GM21515 (cell line): ENCODE data around the gene COG5.
"Not testable (repeated sequence)": the region's sequence is repeated elsewhere in the genome, so short reads cannot be mapped to it uniquely, and the experiment has no call there.

Experiments
- ATAC-seq: cut with Tn5 transposase; IDR thresholded peaks from one replicate; pipeline ENCODE4 v1.9.1; 2021; ENCODE audit not compliant: unreplicated experiment

Gene COG5

DNA sequence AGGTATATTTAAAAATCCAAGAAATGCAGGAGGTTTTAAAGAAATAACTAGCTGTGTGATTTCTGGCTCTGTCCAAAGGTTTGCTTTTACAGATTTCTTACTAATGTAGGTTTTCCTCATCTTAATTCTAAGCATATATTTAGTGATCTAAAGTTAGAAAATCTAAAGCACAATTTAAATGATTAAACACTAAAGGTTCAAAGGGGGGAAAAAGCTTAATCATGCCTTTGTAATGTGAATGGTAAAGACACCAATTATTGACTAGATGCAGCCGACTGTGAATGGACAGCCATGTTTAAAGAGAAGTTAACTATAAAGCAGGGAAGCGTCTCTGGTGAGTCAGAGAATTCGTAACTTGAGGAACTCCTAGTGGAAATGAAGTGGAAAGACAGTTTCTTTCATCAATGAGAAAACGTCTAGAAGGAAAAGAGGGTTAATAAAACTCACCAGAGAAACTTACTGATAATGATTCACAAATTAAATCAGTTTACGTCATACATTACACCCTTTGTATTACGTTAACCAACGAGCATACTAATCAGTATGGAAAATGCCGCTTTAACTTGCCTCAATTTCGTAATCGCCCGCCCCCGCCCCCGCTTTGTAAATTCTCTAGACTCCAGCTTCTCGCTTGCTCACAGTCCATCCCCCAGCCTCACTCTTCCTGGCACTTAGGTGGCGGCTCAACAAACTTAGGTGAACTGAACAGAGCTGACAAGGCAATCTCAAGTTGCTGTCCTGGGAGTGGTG, 396.1 kb downstream of the COG5 start:
- ATAC-seq = no peak

DNA sequence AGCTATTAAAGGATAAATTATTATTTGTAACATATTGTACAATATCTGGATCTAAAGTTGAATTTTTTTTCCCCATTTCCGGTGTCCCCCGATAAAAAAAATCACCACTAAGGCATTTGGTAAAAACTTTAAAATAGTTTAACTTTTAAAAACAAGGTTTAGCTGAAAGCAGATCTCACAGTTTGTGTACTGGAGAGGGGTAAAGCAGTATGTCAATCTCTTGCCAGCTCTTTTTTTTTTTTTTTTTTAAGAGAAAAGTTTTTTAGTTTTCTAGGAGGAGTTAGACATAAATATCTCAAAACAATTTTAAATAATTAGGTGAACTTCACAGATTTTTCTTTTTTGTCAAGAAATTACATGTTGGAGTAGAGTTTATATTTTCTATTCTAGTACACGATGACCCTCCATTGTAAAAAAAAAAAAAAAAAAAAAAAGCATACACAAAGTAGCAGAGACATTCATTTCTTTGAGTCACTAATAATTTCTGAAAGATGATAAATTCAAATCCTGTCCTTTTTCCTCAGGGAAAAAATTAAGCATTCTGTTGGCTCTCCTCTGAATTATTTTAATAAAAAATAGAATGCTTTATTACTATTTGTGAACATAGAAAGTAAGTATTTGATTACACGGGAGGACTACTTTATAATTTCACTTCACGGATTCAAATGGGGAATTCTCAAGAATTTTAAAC, 396.8 kb downstream of the COG5 start:
- no peak for ATAC-seq

DNA sequence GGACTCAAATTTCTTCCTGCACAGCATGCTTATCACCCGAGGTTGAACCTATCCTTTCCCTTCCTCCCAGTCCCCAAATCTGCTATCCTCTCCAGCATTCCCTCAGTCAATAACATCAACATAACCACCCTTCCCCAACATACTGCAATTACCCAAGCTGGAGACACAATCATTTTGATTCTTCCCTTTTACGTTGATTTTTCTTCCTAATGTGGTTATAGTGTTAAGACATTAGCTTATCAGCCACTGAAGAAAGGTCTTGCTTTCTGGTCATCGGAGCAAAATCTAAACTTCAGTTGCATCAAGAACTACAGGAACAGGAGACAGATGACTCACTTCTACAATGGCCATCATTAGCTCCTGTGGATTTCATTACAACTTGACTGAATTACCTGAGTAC, 398.4 kb downstream of the COG5 start:
- no peak for ATAC-seq

- ATAC-seq = no peak
Measured at GRCh38 chr7:107164092-107164491, 399.6 kb downstream of the COG5 start.

GRCh38 chr7:107162475-107162874, 401.2 kb downstream of the COG5 start:
- ATAC-seq = no peak

GRCh38 chr7:107161415-107161814, 402.3 kb downstream of the COG5 start:
- ATAC-seq = no peak

GRCh38 chr7:107160389-107160788, 403.3 kb downstream of the COG5 start:
- ATAC-seq = no peak

DNA sequence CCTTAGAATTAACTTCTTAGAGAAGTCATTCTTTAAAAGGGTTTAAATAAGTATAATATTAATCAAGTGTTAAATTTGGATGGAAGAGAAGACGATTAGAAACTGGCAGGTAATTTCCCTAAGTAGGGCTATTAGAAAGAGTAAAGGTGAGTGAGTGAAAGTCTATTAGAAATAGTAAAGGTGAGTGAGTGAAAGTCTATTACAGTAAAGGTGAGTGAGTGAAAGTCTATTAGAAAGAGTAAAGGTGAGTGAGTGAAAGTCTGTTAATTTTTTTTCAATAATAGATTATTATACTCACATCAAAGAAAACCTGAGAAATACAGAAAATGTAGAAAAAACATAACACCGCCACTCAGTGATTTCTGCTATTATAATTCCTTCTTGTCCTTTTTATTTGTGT, 405.7 kb downstream of the COG5 start:
- ATAC-seq = no peak

- no peak for ATAC-seq
Measured at GRCh38 chr7:107157091-107157490, 406.6 kb downstream of the COG5 start.

GRCh38 chr7:107155726-107156125, 408.0 kb downstream of the COG5 start:
- not testable (repeated sequence) for ATAC-seq

- no peak for ATAC-seq
Measured at GRCh38 chr7:107154826-107155225, 408.9 kb downstream of the COG5 start.

- ATAC-seq = no peak
Measured at GRCh38 chr7:107152011-107152410, 411.7 kb downstream of the COG5 start.
